Aorta (tissue), 5 donors: Measurements from ENCODE around the gene DHX8. TPM values are rescaled to one million over a fixed set of nuclear protein-coding genes. Genes with fewer than 3 reads are reported as not detected.
A peak's percentile ranks its signal among the peaks of the same experiment; 100 is the strongest.
"Not testable (repeated sequence)": the region's sequence is repeated elsewhere in the genome, so short reads cannot be mapped to it uniquely, and the experiment has no call there.

ENCODE experiments used
- ATAC-seq: fragments of 200-7000 bp; cut with Tn5 transposase; one replicate; pipeline ENCODE4 v1.9.1; 2022; ENCODE audit warnings: moderate library complexity; ENCODE audit not compliant: low FRiP score
- DNase-seq, 2 donors: peaks; one replicate each; pipeline ENCODE4 v3.0.0-alpha.2; 2020
- H3K27ac ChIP-seq, 2 donors: one replicate each; pipeline ENCODE4 v1.5.1; 2013; ENCODE audit warnings: low read length in 2 of 2, mild to moderate bottlenecking in 2 of 2, moderate library complexity in 2 of 2, control low read depth in 1 of 2, inconsistent platforms in 1 of 2, low read depth in 1 of 2
- H3K27me3 ChIP-seq, 2 donors: one replicate each; pipeline ENCODE4 v1.6.1; 2013; ENCODE audit warnings: control low read depth in 1 of 2, low read length in 1 of 2, mild to moderate bottlenecking in 1 of 2, moderate library complexity in 1 of 2; ENCODE audit not compliant: insufficient read depth in 2 of 2, control insufficient read depth in 1 of 2
- H3K36me3 ChIP-seq, 2 donors: one replicate each; pipeline ENCODE4 v1.6.1; 2013; ENCODE audit warnings: control low read depth in 1 of 2, low read length in 1 of 2, mild to moderate bottlenecking in 1 of 2; ENCODE audit not compliant: insufficient read depth in 2 of 2, control insufficient read depth in 1 of 2
- H3K4me1 ChIP-seq, 2 donors: one replicate each; pipeline ENCODE4 v1.6.1; 2013; ENCODE audit warnings: low read length in 2 of 2, control low read depth in 1 of 2, mild to moderate bottlenecking in 1 of 2, moderate library complexity in 1 of 2; ENCODE audit not compliant: insufficient read depth in 2 of 2, control insufficient read depth in 1 of 2
- H3K4me3 ChIP-seq, 2 donors: one replicate each; pipeline ENCODE4 v1.5.1; 2013; ENCODE audit warnings: low read length in 2 of 2, control low read depth in 1 of 2, mild to moderate bottlenecking in 1 of 2
- H3K9me3 ChIP-seq: one replicate; pipeline ENCODE4 v1.6.1; 2013; ENCODE audit warnings: mild to moderate bottlenecking, low read length; ENCODE audit not compliant: control insufficient read depth
- WGBS, 2 donors: extraction: QIAGEN DNeasy Blood & Tissue Kit; methylation state at CpG; one replicate each; pipeline ENCODE4 v1.1.7; 2013; 5-methylcytosine and 5-hydroxymethylcytosine counted together
- intact Hi-C, 2 donors: fragments of 100-400 bp; cut with DNase I; formaldehyde crosslinking; loops; one replicate each; pipeline versions ENCODE4 v1.14.2 to v1.15.0; 2022
- polyA plus RNA-seq, 2 donors: library from polyadenylated mRNA; stranded (reverse); fragments of 200-250 nt; gene quantifications; one replicate each; pipeline ENCODE4 v1.2.3, GENCODE V29; 2013
- total RNA-seq, 2 donors: library from RNA; stranded (reverse); fragmentation: NEBNext Ultra II Directional; extraction: Animal tissue kit (Norgen Biotek cat#: 25700); gene quantifications; one replicate each; pipeline ENCODE4 v1.2.1, GENCODE V29; 2021
- donor health status: healthy with polysubstance abuse.
- donor health status: Bipolar disorder and iron deficiency.
- donor health status: DM: no; HTN: no; CAD: no.
- donor health status: DM: no; HTN: no; CAD: no.
- donor health status: DM: yes; HTN: yes; CAD: no.

The DHX8 gene
- total and polyA plus RNA-seq, 4 donors, result 7.1 to 45.3 (median 33.4) TPM

DNA sequence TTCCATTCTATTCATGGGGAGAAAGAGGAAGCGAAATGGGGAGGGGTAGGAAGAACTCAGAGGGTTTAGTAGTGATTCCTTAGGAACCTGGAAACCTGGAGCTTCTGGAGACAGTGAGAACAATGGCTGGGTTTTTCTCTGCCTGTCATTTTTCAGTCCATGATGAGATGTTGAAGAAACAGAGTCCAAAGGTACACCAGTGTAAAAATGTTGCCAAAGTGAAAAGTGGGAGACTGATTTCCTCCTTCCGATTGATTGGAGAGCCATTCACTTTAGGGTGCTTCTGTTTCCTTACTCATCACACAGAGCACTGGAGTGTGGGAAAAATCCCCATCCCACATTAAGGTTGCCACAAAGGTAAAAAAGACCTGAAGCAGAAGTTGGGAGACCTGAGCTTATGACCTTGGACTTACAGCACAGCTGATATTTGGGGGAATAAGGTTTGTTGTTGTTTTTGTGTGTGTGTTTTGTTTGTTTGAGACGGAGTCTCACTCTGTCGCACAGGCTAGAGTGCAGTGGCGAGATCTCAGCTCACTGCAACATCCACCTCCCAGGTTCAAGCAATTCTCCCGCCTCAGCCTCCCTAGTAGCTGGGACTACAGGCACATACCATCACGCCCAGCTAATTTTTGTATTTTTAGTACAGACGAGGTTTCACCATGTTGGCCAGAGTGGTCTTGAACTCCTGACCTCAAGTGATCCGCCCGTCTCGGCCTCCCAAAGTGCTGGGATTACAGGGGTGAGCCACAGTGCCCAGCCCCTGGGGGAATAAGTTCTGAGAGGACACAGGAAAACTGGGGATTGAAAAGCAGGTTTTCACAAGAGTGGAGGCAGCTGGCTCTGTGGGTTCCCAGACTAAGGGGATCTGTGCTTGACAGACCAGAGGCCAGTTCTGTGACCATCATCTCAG, 1.4 kb upstream of the DHX8 start:
- 81 to 83% methylated on average over 11 of the region's 11 CpGs for WGBS, 2 donors
- Histone ChIP-seq H3K27ac (no peak overlapping the region), H3K4me1 (peaks cover 0 to 8% of the 10 kb centered on the region in 2 donors), H3K27me3 (no peaks in the 10 kb centered on the region), H3K9me3 (no peaks in the 10 kb centered on the region), H3K36me3 (no peaks in the 10 kb centered on the region), H3K4me3 (no peak overlapping the region)
- ATAC-seq, result no peak
- intact Hi-C loops, result loop anchor here (1.0 kb wide), 1 partner anchor 88 kb away; no protein-coding TSS in a partner anchor
- no peak for DNase-seq

DNA sequence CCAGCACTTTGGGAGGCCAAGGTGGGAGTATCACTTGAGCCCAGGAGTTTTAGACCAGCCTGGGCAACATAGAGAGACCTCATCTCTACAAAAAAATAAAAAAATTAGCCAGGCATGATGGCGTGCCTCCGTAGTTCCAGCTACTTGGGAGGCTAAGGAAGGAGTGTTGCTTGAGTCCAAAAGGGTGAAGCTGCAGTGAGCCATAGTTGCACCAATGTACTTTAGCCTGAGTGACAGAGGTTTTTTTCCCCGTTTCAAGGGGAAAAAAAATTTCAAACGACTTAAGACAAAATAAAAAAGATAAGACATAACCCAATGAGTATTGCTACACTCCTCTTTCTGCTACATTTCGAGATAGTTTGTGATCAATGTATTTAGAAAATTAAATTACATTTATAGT, 6.8 kb downstream of the DHX8 start:
- intact Hi-C loops, result no loop called here
- Histone ChIP-seq H3K4me1 (no peaks in the 10 kb centered on the region), H3K27me3 (no peaks in the 10 kb centered on the region), H3K4me3 (no peak overlapping the region), H3K36me3 (peaks cover 15 to 25% of the 10 kb centered on the region in 2 donors), H3K27ac (no peak overlapping the region), H3K9me3 (no peaks in the 10 kb centered on the region)
- WGBS, 2 donors, result 78 to 82% methylated on average over 5 of the region's 5 CpGs
- DNase-seq, result no peak
- no peak for ATAC-seq

DNA sequence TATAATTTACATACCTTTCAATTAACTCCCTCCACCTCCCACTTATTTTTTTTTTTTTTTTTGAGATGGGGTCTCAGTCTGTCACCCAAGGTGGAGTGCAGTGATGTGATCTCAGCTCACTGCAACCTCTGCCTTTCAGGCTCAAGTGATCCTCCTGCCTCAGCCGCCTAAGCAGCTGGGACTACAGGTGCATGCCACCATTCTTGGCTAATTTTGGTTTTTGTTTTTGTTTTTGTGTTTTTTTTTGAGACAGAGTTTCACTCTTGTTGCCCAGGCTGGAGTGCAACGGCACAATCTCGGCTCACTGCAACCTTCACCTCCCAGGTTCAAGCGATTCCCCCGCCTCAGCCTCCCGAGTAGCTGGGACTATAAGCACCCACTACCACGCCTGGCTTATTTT, 25.7 kb downstream of the DHX8 start:
- 96% methylated on average over 7 of the region's 7 CpGs for WGBS, 2 donors
- ATAC-seq, H3K27ac ChIP-seq, H3K4me3 ChIP-seq, H3K9me3 ChIP-seq, intact Hi-C loops, DNase-seq, H3K4me1 ChIP-seq, H3K27me3 ChIP-seq: not testable (repeated sequence)
- H3K36me3 ChIP-seq, result peaks cover 10 to 24% of the 10 kb centered on the region in 2 donors

DNA sequence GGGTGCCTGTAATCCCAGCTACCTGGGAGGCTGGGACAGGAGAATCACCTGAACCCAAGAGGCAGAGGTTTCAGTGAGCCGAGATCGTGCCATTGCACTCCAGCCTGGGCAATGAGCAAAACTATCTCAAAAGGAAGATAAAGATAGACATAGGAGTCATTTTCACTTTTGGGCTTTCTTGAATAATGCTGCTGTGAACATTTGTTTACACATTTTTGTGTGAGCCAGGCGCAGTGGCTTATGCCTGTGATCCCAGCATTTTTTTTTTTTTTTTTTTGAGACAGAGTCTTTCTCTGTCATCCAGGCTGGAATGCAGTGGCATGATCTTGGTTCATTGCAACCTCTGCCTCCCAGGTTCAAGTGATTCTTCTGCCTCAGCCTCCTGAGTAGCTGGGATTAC, 27.4 kb downstream of the DHX8 start:
- H3K27ac ChIP-seq, H3K27me3 ChIP-seq, DNase-seq, intact Hi-C loops, H3K4me1 ChIP-seq, H3K9me3 ChIP-seq, H3K4me3 ChIP-seq, ATAC-seq: not testable (repeated sequence)
- 98 to 99% methylated on average over 3 of the region's 3 CpGs for WGBS, 2 donors
- H3K36me3 ChIP-seq, result peaks cover 8 to 21% of the 10 kb centered on the region in 2 donors

DNA sequence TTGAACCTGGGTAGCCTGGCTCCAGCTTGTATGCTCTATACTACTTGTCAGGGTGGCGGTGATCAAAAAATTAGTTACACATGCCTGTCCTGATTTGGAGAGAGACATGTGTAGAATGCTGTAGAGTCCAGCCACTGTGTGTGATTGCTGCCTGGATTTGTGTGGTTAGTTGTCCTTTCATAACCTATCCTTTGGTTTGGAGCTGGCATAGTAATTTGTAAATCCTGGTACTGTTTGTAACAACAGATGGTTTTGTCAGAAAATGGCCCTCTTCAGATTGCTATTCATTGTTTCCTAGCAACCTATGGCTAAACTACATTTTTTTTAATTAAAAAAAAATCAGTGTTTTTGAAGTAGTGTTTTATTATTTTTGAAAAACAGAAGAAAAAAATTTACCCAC, 31.9 kb downstream of the DHX8 start:
- no peak for DNase-seq
- WGBS, 2 donors, result 100% methylated on average over 1 of the region's 1 CpG
- intact Hi-C loops, result no loop called here
- H3K36me3 ChIP-seq, result peaks cover 5 to 7% of the 10 kb centered on the region in 2 donors
- no peak overlapping the region for H3K27ac ChIP-seq
- no peaks in the 10 kb centered on the region for H3K27me3 ChIP-seq
- H3K4me3 ChIP-seq, result no peak overlapping the region
- no peaks in the 10 kb centered on the region for H3K9me3 ChIP-seq
- ATAC-seq, result no peak
- H3K4me1 ChIP-seq, result no peaks in the 10 kb centered on the region

DNA sequence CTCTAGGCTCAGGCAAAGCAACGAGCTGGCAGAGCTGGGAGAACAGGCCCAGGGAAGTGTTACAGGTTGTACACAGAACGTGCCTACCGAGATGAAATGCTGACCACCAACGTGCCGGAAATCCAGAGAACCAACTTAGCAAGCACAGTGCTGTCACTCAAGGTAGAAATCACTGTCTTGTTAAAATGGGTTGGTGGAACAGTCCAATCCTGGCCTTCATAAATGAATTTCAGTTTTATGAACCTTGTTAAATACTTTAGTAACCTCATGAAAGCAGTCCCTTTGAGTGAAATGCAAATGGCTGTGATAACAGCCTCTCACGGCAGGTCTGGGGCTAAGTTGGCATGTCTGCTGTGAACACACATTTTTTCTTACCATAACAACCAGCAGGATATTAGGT, 33.4 kb downstream of the DHX8 start:
- Histone ChIP-seq H3K9me3 (no peaks in the 10 kb centered on the region), H3K27ac (peak overlapping the region in 1 of 2 donors; percentile 10), H3K4me1 (no peaks in the 10 kb centered on the region), H3K36me3 (peaks cover 9 to 13% of the 10 kb centered on the region in 2 donors), H3K27me3 (no peaks in the 10 kb centered on the region), H3K4me3 (no peak overlapping the region)
- DNase-seq (no peak), ATAC-seq (no peak)
- 60 to 70% methylated on average over 6 of the region's 6 CpGs for WGBS, 2 donors
- intact Hi-C loops, result no loop called here

DNA sequence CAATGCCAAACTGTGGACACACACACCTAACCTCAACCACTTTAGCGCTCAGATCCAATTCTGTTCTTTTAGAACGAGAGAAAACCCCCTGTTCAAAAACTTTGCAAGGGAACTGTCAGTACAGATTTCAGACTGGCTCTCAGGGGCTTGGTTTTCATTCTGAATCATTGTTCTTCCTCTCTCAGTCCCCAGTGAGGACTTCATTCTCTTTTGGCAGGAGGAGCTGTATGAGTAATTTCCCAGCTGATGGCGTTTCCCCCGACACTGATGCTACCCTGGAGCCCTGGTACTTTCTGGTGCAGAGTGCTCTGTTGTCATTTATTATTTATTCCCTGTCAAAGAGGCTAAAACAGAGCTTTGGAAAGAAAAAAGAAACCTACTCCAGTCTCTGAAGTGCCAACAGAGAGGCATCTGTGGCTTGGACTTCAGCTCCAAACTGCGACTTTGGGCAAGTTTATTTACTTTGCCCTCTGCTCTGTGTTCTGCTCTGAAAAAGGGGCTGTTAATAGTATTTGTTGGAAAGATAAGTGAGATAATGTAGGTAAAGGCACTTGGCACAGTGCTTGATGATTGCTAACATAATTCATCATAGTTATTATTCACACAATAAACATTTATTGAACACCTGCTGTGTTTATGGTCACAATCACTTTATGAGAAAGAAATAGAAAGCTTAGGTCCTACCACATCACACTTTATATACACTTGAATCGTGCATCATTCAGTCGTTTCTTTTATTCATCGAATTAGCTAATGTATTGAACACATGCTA, 34.0 kb downstream of the DHX8 start:
- ATAC-seq (peak; percentile 33), DNase-seq (no peak)
- Histone ChIP-seq H3K9me3 (no peaks in the 10 kb centered on the region), H3K27me3 (no peaks in the 10 kb centered on the region), H3K27ac (peak overlapping the region; percentile 8 to 36), H3K4me1 (no peaks in the 10 kb centered on the region), H3K4me3 (no peak overlapping the region), H3K36me3 (peaks cover 6 to 7% of the 10 kb centered on the region in 2 donors)
- intact Hi-C loops, result no loop called here
- WGBS, 2 donors, result 50 to 51% methylated on average over 8 of the region's 8 CpGs

DNA sequence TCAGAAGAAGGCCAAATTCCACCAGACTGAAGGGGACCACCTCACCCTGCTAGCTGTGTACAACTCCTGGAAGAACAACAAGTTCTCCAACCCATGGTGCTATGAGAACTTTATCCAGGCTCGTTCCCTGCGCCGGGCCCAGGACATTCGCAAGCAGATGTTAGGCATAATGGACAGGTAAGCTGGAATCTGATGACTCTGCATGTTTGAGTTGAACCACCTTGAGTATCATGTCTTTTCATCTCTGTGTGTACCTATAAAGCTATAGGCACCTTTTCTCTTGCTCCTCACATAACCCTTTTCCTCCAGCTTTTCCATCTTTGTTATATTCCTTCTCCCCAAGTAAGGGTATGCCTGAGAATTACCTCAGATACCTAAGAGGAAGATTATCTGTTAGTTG, 37.6 kb downstream of the DHX8 start:
- H3K4me3 ChIP-seq, result no peak overlapping the region
- ATAC-seq (no peak), DNase-seq (no peak)
- no peak overlapping the region for H3K27ac ChIP-seq
- peaks cover 4 to 7% of the 10 kb centered on the region in 2 donors for H3K36me3 ChIP-seq
- H3K4me1 ChIP-seq, result no peaks in the 10 kb centered on the region
- no peaks in the 10 kb centered on the region for H3K9me3 ChIP-seq
- intact Hi-C loops, result no loop called here
- 96 to 97% methylated on average over 4 of the region's 4 CpGs for WGBS, 2 donors
- H3K27me3 ChIP-seq, result no peaks in the 10 kb centered on the region
